ENCODE measurements around the gene ENTPD6.

DNA sequence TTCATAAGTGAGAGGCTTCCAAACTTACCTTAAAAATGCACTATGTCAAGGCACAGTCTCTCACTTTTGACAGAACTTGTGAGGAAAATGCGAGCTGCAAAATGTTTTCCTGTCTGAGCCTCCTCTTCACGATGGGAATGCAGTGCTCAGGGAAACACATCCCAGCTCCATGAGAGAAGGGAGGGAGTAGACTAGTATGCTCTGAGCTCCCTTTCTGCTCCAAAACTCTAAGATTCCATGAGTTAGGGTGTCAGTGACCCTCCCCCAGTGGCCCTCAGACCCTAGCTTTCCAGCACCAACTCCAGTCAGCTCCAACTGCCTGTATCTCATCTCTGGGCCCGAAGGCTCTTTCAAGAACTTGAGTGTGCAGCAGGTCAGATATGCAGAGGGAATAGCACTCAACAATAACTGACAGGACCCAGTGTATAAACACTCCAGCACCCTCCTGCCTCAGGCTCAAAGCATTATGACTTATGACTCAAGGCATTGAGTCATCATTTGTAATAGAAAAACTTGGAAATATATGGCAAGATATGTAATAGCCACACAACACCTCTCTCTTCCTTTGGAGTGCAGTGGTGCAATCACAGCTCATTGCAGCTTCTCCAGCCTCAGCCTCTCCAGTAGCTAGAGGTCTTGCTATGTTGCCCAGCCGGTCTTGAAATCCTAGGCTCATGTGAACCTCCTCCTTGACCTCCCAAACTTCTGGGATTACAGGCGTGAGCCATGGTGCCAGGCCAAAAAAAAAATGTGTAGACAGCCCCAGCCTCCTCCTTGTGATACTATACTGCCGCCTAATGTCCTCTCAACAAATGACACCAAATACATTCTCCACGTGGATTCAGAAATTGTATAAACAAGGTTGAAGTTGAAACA, 16.7 kb upstream of the ENTPD6 start:
- TF ChIP-seq EZH2phosphoT487 (IDR thresholded peaks at IDR 0.05; ENCODE audit: low read depth, severe bottlenecking, unreplicated experiment) (no peak), EZH2 (IDR thresholded peaks at IDR 0.05; ENCODE audit: borderline replicate concordance) (no peak)
